Choroid plexus epithelial cell (primary cell): ENCODE data around the gene ZFYVE28.
"Not testable (repeated sequence)": the region's sequence is repeated elsewhere in the genome, so short reads cannot be mapped to it uniquely, and the experiment has no call there.

ENCODE experiments used
- DNase-seq: peaks from one replicate; pipeline ENCODE4 v3.0.0-alpha.2; 2010; ENCODE audit warnings: low read depth
- H3K4me3 ChIP-seq: 2 replicates; pipeline ENCODE4 v1.5.1; 2011; ENCODE audit warnings: low read depth, mild to moderate bottlenecking, control low read depth, low read length, moderate library complexity
- CTCF ChIP-seq: conservative IDR thresholded peaks from 2 replicates; pipeline ENCODE4 v1.5.1; 2011; ENCODE audit warnings: low read depth, mild to moderate bottlenecking, control low read depth, inconsistent platforms, low read length, moderate library complexity

Gene ZFYVE28

GRCh38 chr4:2241410-2242353 is 176.8 kb downstream of the ZFYVE28 start, which contains the start of the genes HAUS3 and POLN:
TSS of gene HAUS3 (minus strand) at chr4:2242121. CDS start at chr4:2240946, 1,175 bp downstream.
TSS of gene POLN (minus strand) at chr4:2242121. CDS start at chr4:2229231, 12,890 bp downstream.
- no peak for TF ChIP-seq CTCF
- peak; percentile 98 for DNase-seq
- peak within 1 kb of the TSS; percentile 91 for H3K4me3 ChIP-seq

GRCh38 chr4:2241003-2241402 is 177.4 kb downstream of the ZFYVE28 start:
- no peak for TF ChIP-seq CTCF
- peak overlapping the region; percentile 91 for H3K4me3 ChIP-seq
- no peak for DNase-seq

GRCh38 chr4:2236944-2237666 is 181.3 kb downstream of the ZFYVE28 start:
- H3K4me3 ChIP-seq = no peak overlapping the region
- no peak for DNase-seq
- TF ChIP-seq CTCF = no peak

GRCh38 chr4:2231082-2231481 is 187.4 kb downstream of the ZFYVE28 start:
- no peak for DNase-seq
- TF ChIP-seq CTCF = no peak
- H3K4me3 ChIP-seq = no peak overlapping the region

- H3K4me3 ChIP-seq = no peak overlapping the region
- no peak for DNase-seq
- no peak for TF ChIP-seq CTCF
These were observed 192.2 kb downstream of the ZFYVE28 start for GRCh38 chr4:2226261-2226660.

- no peak for DNase-seq
- no peak overlapping the region for H3K4me3 ChIP-seq
- no peak for TF ChIP-seq CTCF
These were observed 195.6 kb downstream of the ZFYVE28 start for GRCh38 chr4:2222838-2223237.

GRCh38 chr4:2221378-2221777 is 197.1 kb downstream of the ZFYVE28 start:
- not testable (repeated sequence) for DNase-seq, H3K4me3 ChIP-seq
